Ascending aorta (tissue), 2 donors: ENCODE results near the gene IKZF4. TPM values are rescaled to one million over a fixed set of nuclear protein-coding genes. Genes with fewer than 3 reads are reported as not detected.
"Not testable (repeated sequence)": the region's sequence is repeated elsewhere in the genome, so short reads cannot be mapped to it uniquely, and the experiment has no call there.

ENCODE experiments used
- DNase-seq, 2 donors: peaks; one replicate each; pipeline ENCODE4 v3.0.0-alpha.2; 2019; ENCODE audit warnings: low spot score in 2 of 2
- H3K27ac ChIP-seq, 2 donors: fragments of 200-600 bp; sonication (generic); one replicate each; pipeline ENCODE4 v1.5.1; 2016 to 2017; ENCODE audit warnings: mild to moderate bottlenecking in 1 of 2
- H3K27me3 ChIP-seq: fragments of 200-600 bp; sonication (generic); one replicate; pipeline ENCODE4 v1.5.1; 2017
- H3K36me3 ChIP-seq, 2 donors: fragments of 200-600 bp; sonication (generic); one replicate each; pipeline ENCODE4 v1.5.1; 2016
- H3K4me1 ChIP-seq, 2 donors: fragments of 200-600 bp; sonication (generic); one replicate each; pipeline ENCODE4 v1.5.1; 2016 to 2017; ENCODE audit warnings: mild to moderate bottlenecking in 1 of 2
- H3K4me3 ChIP-seq, 2 donors: fragments of 200-600 bp; sonication (generic); one replicate each; pipeline ENCODE4 v1.5.1; 2016 to 2017; ENCODE audit warnings: mild to moderate bottlenecking in 1 of 2
- H3K9me3 ChIP-seq, 2 donors: fragments of 200-600 bp; sonication (generic); one replicate each; pipeline ENCODE4 v1.5.1; 2016
- intact Hi-C: fragments of 100-400 bp; cut with DNase I; formaldehyde crosslinking; loops from one replicate; pipeline ENCODE4 v1.15.1; 2023
- total RNA-seq: library from RNA; depleted of rRNA; stranded (reverse); fragments of >200 nt; gene quantifications from one replicate; pipeline ENCODE4 v1.1.0, GENCODE V29; 2016
- TF ChIP-seq, protein P1 (sequence below), 3 experiments: fragments of 200-600 bp in 2 of 3; fragments of 450-650 bp in 1 of 3; sonication (generic) in 2 of 3; IDR thresholded peaks; one replicate each; pipeline ENCODE4 v1.5.1; 2016 to 2019; ENCODE audit warnings: antibody characterized with exemption in 3 of 3, mild to moderate bottlenecking in 1 of 3, moderate library complexity in 1 of 3

IKZF4 gene
- total RNA-seq, 1 donor from 2014 or later, result 1.6 TPM

DNA sequence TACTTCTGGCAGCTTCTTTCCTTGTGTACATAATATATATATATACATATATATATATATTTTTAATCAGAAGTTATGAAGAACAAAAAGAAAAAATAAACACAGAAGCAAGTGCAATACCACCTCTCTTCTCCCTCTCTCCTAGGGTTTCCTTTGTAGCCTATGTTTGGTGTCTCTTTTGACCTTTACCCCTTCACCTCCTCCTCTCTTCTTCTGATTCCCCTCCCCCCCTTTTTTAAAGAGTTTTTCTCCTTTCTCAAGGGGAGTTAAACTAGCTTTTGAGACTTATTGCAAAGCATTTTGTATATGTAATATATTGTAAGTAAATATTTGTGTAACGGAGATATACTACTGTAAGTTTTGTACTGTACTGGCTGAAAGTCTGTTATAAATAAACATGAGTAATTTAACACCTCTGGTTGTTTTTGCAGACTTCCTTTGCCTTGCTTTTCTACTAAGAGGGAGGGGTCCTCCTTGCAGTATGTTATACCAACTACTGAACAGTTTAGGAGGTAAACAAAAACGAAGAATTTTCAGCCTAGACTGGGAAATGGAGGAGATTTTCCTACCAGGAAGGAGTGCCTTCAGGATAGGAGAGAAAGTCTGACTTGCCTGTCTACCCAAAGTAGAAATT is 17.3 kb downstream of the IKZF4 start:
- H3K27ac ChIP-seq, result no peak overlapping the region
- TF ChIP-seq, protein P1, sequence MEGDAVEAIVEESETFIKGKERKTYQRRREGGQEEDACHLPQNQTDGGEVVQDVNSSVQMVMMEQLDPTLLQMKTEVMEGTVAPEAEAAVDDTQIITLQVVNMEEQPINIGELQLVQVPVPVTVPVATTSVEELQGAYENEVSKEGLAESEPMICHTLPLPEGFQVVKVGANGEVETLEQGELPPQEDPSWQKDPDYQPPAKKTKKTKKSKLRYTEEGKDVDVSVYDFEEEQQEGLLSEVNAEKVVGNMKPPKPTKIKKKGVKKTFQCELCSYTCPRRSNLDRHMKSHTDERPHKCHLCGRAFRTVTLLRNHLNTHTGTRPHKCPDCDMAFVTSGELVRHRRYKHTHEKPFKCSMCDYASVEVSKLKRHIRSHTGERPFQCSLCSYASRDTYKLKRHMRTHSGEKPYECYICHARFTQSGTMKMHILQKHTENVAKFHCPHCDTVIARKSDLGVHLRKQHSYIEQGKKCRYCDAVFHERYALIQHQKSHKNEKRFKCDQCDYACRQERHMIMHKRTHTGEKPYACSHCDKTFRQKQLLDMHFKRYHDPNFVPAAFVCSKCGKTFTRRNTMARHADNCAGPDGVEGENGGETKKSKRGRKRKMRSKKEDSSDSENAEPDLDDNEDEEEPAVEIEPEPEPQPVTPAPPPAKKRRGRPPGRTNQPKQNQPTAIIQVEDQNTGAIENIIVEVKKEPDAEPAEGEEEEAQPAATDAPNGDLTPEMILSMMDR (IDR thresholded peaks at IDR 0.05), result no peak
- no peak overlapping the region for H3K4me3 ChIP-seq
- peaks cover 5 to 11% of the 10 kb centered on the region in 2 donors for H3K4me1 ChIP-seq
- no peaks in the 10 kb centered on the region for H3K9me3 ChIP-seq
- intact Hi-C loops, result no loop called here
- peaks cover 29% of the 10 kb centered on the region in 2 donors for H3K36me3 ChIP-seq
- DNase-seq, result no peak
- H3K27me3 ChIP-seq, result no peaks in the 10 kb centered on the region

GRCh38 chr12:56040151-56040550 is 19.3 kb downstream of the IKZF4 start:
- peaks cover 5 to 11% of the 10 kb centered on the region in 2 donors for H3K4me1 ChIP-seq
- TF ChIP-seq, protein P1 (IDR thresholded peaks at IDR 0.05), result no peak
- H3K9me3 ChIP-seq, result no peaks in the 10 kb centered on the region
- no peaks in the 10 kb centered on the region for H3K27me3 ChIP-seq
- H3K4me3 ChIP-seq, result no peak overlapping the region
- intact Hi-C loops, result loop anchor here (2.0 to 5.0 kb wide), 2 partner anchors 33 to 298 kb away; partner anchors contain the start of gene GDF11
- peaks cover 30 to 31% of the 10 kb centered on the region in 2 donors for H3K36me3 ChIP-seq
- DNase-seq, result no peak
- H3K27ac ChIP-seq, result no peak overlapping the region

- H3K27me3 ChIP-seq, result no peaks in the 10 kb centered on the region
- peaks cover 5 to 11% of the 10 kb centered on the region in 2 donors for H3K4me1 ChIP-seq
- H3K36me3 ChIP-seq, result peaks cover 24 to 35% of the 10 kb centered on the region in 2 donors
- intact Hi-C loops, result loop anchor here (1.0 to 5.0 kb wide), 3 partner anchors 34 to 299 kb away; partner anchors contain the start of genes GDF11 and SUOX
- H3K9me3 ChIP-seq, result no peaks in the 10 kb centered on the region
- TF ChIP-seq, protein P1 (IDR thresholded peaks at IDR 0.05), result no peak
- no peak for DNase-seq
- H3K4me3 ChIP-seq, result peak overlapping the region; percentile 72 to 81
- H3K27ac ChIP-seq, result peak overlapping the region; percentile 82 to 93
Measured at GRCh38 chr12:56040963-56041551, 20.2 kb downstream of the IKZF4 start.

DNA sequence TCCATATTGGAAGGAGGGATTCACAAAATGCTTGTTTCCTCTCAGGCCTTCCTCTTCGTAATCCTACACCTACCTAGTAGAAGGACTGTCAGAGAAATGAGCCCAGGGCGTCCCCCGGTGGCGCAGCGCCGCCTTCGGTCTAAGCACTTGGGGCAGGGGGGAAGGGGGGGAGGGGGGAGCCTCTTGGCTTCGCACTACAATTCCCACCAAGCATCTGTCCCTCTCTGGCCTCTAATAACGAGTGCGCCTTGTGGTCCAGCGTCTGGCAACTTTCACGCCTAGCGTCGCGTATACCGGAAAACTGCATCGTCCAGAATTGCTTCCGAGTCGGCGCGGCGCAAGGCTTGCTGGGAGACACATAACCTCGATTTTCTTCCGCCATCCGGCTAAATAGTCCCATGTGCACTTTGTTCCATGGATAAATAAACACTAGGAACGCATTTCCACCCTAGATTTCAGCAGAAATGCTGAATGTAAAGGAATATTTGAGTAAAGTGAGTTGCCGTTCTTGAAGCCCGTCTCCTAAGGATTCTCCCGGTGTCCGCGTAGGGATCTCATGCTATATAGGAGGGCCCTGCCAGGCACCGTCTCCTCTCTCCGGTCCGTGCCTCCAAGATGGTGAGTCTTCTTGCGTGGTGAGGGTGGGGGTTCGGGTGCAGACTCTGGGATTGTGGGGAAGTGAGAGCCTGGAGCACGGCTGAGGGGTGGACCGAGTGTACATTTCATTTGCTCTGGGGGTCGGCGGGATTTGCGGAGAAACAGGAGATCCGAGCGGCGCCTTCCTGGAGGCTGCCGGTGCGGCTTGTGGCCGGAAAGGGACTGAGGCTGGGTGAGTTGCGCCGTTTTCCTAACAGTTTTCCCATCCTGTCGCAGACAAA is 20.9 kb downstream of the IKZF4 start, which contains the start of gene RPS26:
RPS26 (plus strand) TSS at position 367 of the 878 bp plus-strand sequence; CDS start at position 616, 249 bp downstream.
- no peaks in the 10 kb centered on the region for H3K9me3 ChIP-seq
- intact Hi-C loops, result loop anchor here (1.0 to 5.0 kb wide), 5 partner anchors 35 to 299 kb away; partner anchors contain the start of genes GDF11, PA2G4, RAB5B and SUOX
- H3K27ac ChIP-seq, result peak within 1 kb of the TSS; percentile 82 to 93
- H3K4me1 ChIP-seq, result peaks cover 5 to 11% of the 10 kb centered on the region in 2 donors
- peak; percentile 92 to 98 for DNase-seq
- H3K4me3 ChIP-seq, result peak within 1 kb of the TSS; percentile 72 to 81
- peaks cover 18 to 30% of the 10 kb centered on the region in 2 donors for H3K36me3 ChIP-seq
- H3K27me3 ChIP-seq, result no peaks in the 10 kb centered on the region
- TF ChIP-seq, protein P1 (IDR thresholded peaks at IDR 0.05), result peak in 2 of 3 experiments; percentile 43 to 64

- H3K27me3 ChIP-seq, H3K9me3 ChIP-seq, DNase-seq: not testable (repeated sequence)
- peak overlapping the region; percentile 72 to 81 for H3K4me3 ChIP-seq
- intact Hi-C loops, result loop anchor here (1.0 to 5.0 kb wide), 3 partner anchors 62 to 300 kb away; partner anchors contain the start of genes GDF11, PA2G4 and RAB5B
- H3K4me1 ChIP-seq, result peaks cover 5 to 13% of the 10 kb centered on the region in 2 donors
- peaks cover 18 to 30% of the 10 kb centered on the region in 2 donors for H3K36me3 ChIP-seq
- H3K27ac ChIP-seq, result peak overlapping the region; percentile 82 to 93
Measured at GRCh38 chr12:56042430-56042813, 21.6 kb downstream of the IKZF4 start.
